Epidermal melanocyte (primary cell): Measurements from ENCODE around the gene SIGLEC1.
A peak's percentile ranks its signal among the peaks of the same experiment; 100 is the strongest.

Experiments used
- DNase-seq: peaks from one replicate; pipeline ENCODE4 v3.0.0; 2011; ENCODE audit warnings: low spot score; ENCODE audit not compliant: insufficient read length

Gene SIGLEC1

DNA sequence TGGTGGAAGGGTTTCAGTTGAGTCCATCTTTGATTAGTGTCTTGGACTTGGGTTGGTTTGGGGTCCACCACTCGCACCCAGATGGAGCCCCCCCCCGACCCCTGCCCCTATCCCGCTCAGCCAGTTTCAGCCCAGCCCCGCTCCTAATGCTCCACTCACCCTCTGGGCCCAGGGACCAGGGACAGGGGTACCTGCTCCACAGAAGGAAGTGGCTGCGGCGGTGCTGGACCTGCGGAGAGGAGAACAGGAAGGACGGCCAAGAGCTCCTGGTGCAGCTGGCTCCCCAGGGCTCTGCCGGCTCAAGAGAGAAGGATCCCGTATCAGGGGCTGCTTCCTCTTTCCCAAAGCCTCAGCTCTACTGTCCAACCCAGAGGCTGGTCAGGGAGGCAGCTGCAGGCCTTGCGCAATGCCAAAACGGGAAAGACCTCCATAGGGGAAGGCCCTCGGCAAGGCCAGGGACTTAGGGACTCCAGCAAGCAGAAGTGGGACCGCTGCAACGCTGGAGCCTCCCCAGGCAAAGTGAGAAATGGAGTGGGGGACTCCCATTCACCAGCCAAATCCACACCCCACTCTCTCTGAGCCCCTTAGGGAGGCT, at the start of gene SIGLEC1:
Gene SIGLEC1 (minus strand): TSS at position 322 of the 595 bp plus-strand sequence. CDS start 5,472 bp downstream, outside the sequence.
- no peak for DNase-seq

DNA sequence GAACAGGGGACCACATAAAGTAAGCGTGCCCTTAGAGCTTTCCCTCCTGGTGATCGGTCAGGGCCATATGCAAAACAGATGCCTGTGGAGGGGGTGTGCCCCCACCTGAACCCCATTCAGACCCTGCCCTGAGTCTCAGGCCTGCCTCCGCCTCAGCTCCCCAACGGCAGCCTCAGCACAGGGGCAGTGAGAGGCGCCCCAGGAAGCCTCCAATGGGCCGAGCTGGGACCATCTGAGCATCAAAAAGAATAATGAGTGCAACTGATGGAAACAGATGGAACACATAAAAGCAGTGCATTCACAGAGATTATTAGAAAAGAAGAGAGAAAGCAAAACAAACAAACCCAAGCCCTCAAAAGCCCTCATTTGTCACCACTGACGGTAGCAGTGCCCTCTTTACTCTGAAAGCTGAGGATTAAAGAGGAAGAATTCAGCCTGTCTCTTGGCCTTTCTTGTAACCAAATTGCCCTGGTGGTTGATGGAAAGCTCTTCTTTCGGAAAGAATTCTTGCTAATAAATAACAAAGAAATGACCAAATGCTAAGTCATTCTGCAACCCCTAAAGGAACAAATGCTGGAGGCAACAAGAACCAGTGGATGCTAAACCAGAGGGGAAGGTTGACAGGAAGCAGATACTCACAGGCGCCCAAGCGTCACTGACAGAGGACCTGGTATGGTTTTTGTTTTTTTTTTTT, 48.4 kb upstream of the SIGLEC1 start:
- no peak for DNase-seq

DNA sequence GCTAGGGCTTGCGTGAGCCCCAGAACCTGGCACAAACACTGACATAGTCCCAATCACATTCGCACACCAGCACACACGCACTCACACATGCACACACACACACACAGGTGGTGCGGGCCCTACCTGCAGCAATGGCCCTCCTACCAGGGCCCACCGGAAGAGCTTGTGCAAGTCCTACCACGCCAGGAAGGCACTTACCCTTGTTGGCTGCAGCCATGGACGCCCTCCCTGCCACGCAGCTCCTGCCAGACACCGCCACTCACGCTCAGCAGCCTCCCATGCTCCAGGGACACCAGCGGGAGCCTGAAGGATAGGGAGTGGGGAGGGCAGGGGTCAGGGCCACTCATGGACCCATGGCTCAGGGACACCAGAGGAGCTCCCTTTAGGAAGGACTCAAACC, 47.5 kb upstream of the SIGLEC1 start:
- no peak for DNase-seq

DNA sequence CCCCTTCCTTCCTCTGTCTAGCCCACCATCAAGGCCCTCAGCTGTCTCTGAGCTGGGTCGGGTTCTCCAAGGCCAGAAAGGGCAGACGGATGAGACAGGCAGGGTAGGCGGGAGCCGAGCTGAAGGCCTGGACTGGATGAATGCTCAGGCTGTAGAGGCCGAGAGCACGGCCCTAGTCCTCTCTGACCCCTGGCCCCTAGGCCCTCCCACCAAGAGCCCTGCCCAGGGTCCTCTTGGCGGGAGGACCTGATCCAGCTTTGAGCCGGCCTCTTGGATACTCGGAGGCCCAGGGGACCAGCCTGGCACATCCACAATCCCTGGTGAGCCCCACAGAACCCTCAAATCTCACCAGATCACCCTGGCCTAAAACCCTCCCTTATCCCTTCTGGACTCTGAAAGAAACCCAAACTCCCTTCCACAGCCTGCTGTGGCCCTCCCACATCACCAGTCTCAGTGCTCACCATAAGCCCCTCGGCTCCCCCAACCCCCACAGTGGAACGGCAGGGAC, 47.0 kb upstream of the SIGLEC1 start:
- no peak for DNase-seq

DNA sequence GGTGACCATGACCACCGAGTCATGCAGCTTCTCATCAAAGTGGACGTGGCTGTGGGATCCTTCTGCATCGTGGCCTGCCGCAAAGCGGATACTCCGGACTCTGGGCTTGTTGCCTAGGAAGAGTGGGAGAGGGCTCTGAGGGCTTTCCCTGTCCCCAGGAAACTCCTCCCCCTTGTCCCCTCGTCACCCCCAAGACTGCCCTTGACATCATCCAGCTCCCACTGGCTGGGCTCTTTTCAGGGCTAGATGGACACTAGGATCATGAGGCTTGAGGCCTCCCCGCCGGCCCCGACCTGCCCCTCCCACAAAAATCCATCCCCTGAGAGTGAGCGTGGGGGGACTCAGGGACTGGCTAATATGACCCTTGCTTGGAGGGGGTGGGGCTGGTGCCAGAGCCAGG, 46.2 kb upstream of the SIGLEC1 start:
- no peak for DNase-seq

DNA sequence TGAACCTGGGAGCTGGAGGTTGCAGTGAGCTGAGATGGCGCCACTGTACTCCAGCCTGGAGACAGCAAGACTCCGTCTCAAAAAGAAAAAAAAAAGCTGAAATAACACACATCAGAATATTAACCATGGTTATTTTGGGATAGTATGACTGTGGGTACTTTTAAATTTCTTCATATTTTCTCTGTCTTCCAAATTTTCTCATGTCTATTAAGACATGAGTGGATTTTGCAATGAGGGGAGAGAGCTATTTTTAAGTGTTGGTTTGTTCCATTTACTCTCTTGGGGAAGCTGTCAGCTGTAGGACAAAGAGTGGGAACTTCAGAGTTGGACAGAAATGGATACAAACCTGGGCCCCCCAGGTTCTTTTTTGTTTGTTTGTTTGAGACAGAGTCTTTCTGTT, 44.9 kb upstream of the SIGLEC1 start:
- DNase-seq, result no peak

DNA sequence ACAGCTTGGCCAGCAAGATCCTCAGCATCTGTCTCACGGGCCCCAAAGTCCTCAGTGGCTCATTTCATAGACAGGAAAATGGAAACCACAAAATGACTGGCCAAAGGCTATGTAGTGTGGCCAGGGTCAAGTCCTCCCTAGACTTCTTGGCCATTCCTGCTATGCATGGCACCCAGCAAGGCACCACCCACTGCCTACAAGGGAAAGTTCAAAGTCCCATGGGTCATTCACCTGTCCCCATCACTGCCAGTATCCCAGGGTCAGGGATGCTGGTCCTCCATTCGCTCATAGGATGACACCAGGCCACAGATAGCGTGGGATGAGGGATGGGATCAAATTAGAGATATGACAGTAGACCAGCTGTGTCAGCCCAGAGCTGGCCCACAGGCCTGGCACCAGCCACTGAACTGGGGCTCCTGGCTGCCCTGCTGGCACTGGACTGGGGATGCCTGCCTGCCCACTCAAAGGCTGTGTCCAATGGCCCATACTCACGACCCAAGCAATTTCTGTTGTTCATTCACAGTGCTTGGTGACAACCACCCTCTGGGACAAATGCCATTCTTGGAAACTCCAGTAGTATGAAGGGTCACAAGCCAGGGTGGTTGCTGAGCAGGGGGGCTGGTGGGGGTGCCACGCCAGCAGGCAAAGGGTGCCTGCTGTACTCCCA, 43.5 kb upstream of the SIGLEC1 start:
- no peak for DNase-seq

DNA sequence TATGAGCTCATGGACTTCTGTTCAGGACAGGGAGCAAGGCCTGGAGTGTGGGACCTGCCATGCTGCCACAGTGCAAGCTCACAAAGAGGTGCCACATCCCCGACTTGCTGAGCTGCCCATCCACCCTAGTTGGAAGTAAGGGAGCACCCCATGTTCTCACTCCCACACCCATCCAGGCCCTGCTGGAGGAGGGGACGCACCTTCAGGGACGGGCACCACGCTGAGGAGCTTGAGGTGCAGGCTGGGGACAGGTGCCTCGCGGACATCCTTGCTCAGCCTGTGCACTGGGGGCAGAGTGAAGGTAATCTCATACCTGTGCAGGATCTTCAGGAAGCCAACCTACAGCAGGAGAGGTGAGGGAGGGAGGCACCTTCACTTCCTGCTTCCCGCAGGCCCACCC, 42.9 kb upstream of the SIGLEC1 start:
- DNase-seq, result no peak

DNA sequence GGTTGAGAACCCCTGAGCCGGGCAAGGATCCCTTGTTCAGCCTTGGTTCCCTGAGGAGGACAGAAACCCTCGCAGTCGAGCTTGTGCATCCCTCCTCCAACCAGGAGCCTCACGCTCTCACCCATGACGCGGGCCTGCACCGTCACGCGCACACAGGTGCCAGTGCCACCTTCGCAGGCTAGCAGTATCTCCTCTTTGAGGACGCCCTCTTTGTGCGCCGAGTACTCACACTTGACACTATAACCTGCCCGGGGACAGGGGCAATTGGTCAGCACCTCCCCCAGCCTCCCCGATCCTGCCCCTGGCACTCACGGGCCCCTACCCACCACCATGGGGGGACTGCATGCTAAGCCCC, 41.9 kb upstream of the SIGLEC1 start:
- no peak for DNase-seq

DNA sequence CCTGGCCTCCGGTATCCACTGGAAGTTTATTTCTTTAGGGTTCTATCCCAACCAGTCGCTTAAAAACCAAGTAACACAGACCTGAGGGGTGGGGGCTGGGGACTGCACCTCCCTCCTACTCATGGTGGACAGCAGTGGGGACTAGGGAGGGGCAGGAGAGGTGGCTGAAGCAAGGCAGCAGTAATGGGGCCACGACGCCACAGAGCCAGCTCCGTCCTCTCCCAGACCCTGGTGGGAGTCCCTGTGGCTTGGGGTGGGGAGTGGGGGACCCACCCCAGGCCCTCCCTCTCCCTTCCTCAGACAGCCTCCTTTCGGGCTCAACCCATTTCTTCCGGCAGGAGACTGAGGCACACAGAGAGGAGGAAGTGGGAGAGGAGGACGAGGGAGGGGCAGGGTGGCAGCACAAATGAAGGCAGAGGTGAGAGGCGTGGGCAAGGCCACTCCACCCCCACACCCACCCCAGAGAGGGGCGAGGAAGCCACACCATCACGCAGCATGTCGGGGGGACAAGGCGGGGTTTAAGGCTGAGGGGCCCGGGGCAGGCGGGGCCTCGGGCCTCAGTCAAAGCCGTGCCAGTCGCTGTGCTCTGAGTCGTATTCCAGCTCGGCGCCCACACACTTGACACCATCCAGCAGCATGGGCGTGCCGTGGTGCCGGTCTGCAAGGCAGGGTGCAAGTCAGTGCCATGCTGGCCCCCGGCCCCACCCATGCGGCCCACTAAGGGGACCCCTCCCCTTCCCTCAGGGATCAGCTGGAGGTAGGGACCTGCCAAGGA, 41.3 kb upstream of the SIGLEC1 start:
- DNase-seq, result no peak

DNA sequence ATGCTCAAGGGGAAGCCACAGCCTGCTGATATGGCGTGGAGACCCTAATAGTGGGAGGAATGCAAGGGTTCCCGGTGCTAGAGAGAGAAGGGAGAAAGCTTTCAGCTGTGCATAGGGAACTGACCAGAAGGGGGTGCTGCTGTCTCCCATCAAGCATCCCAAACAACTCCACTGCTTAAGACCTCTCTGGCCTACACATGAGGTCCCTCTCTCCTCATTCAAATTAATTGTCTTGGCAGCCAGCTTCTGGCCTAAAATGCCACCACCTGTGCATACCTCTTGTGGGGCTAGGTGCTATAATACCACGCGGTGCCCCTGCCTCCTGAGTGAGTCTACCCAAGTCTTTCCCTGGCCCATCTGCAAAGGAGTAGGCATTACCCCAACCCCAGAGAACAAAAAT, 40.7 kb upstream of the SIGLEC1 start:
- DNase-seq, result peak; percentile 89

DNA sequence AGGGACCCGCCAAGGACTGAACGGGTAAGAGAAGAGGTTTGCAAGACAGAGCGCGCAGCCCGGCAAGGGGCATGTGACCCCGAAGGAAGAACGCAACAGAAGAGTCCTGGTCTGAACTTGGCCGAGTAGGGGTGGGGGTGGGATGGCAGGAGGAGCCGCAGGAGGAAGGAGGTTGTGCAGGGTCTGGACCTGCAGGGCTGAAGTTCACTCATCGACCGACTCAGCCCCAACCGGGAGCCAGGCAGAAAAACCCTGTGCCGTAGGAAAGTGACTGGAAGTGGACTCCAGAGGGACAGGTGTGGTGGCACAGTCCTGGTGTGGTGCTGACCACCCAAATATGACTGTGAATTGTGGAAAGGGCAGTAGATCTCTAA, 40.0 kb upstream of the SIGLEC1 start:
- no peak for DNase-seq

DNA sequence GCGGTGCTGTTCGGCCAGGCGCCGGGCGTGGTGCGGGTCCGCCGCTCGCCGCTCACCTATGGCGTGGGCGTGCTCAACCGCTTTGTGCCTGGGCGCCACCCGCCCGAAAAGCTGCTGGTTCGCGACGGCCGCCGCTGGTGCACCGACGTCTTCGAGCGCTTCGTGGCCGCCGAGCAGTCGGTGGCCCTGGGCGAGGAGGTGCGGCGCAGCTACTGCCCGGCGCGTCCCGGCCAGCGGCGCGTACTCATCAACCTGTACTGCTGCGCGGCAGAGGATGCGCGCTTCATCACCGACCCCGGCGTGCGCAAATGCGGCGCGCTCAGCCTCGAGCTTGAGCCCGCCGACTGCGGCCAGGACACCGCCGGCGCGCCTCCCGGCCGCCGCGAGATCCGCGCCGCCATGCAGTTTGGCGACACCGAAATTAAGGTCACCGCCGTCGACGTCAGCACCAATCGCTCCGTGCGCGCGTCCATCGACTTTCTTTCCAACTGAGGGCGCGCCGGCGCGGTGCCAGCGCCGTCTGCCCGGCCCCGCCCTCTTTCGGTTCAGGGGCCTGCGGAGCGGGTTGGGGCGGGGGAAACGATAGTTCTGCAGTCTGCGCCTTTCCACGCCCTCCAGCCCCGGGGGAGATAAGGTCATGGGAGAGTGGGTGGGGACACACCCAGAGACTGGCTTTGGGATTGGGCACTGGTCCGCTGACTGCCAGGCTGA, 39.4 kb upstream of the SIGLEC1 start:
- DNase-seq, result peak; percentile 86

DNA sequence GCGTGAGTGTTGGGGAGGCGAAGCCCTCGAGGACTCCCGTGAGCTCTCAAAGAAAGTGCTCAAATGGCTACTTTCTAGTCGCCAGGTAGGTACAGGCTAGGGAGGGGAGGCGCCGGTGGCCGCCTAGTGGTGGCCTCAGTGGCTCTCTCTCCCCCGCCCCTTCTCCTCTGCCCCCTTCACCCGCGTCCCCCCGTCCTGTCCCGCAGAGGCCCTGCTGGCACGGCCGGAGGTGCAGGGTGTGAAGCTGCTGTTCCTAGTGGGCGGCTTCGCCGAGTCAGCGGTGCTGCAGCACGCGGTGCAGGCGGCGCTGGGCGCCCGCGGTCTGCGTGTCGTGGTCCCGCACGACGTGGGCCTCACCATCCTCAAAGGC, 38.9 kb upstream of the SIGLEC1 start:
- no peak for DNase-seq

DNA sequence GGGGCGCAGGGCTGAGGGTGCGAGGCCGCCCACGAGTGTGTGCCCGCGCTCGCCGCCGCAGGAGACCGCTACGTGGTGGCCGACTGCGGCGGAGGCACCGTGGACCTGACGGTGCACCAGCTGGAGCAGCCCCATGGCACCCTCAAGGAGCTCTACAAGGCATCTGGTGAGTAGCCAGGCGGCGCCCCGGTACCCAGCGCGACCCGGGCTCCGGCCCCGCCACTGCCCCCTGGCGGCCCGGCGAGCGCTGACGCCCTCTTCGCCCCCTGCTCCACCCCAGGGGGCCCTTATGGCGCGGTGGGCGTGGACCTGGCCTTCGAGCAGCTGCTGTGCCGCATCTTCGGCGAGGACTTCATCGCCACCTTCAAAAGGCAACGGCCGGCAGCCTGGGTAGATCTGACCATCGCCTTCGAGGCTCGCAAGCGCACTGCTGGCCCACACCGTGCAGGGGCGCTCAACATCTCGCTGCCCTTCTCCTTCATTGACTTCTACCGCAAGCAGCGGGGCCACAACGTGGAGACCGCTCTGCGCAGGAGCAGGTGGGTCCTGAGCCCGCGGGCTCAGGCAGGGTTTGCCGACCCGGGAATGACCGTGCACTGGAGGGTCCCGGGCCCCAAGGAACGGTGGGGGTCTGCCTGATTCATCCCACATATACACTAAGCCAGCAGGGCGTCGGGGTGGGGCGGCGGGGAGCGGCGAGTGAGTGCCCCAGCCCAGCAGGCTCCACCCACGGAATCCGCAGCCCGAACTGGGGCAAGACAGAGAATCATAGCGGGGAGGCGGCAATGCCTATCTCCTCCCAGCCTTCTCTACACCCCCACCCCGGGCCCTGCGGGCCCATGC, 37.5 kb upstream of the SIGLEC1 start:
- peak; percentile 57 for DNase-seq

DNA sequence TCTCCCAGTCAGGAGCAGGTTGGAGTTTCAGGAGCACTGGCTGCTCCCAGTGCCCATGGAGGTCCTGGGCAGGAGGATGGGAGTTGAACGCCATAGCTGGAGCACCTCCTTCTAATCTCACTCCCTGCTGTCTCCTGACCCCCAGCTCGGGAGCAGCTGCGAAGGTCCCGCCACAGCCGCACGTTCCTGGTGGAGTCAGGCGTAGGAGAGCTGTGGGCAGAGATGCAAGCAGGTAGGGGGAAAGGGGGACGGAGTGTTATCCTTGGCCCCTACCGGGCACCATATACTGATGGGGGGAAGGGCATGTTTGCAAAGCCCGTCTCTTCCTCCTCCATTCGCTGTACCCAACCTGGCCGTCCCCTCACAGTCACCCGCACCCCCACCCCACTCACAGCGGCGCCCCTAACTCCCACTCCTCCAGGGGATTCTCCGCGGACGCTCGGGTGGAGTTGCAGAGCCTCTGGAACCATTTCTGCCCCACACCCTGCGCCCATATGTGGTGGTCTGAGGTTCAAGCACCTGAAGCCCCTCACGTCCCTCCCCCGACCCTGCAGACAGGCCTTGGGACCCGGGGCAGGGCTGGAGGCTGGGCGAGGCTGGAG, 36.8 kb upstream of the SIGLEC1 start:
- DNase-seq, result peak; percentile 11

DNA sequence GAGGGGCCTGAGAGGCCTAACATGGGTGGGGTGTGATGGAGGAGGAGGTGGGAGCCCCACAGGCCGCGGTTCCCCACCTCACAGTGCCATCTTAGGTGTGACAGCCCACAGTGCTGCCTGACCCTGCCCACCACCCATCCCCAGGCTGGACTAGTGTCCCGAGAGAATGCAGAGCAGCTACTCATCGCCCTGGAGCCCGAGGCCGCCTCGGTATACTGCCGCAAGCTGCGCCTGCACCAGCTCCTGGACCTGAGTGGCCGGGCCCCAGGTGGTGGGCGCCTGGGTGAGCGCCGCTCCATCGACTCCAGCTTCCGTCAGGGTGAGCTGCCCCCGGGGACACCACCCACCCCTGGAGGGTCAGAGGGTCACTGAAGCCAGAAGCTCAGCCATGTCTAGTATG, 35.7 kb upstream of the SIGLEC1 start:
- DNase-seq, result peak; percentile 10

DNA sequence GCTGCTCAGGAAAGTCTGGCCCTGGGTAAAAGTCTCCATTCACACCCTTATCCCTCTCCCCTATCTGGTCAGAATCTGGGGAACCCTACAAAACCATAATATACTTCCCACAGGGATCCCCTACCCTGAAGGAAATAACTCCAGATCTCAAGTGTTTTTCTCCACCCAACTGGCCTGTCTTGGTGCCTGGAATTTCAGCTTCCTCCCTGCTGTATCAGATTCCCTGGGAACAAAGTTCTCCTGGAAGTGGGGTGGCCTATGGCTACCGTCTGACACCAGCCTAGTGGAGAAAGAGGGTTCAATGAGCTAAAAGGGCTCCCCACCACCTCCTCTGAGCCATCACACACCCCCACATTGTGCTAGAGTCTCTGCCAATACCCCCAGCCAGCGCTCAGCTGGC, 35.1 kb upstream of the SIGLEC1 start:
- peak; percentile 3 for DNase-seq

DNA sequence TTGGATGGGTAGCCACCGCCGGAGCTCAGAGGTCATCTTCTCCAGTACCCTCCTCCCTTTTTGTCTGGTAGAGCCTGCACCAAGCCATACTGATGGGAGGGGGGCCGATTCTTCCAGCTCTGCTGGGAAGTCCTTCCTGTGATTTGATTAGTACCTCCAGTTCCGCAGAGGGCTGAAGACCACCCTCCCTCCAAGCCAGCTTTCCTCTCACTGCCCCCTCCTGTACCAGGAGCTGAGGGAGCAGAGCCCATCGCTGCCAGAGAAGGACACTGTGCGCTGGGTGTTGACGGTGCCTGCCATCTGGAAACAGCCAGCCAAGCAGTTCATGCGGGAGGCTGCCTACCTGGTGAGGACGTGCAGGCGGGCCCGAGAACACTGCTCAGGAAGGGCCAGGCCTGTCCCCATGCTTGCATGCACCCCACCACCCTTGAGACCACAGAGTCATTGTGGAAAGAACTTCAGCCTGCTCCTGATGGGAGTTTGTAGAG, 33.3 kb upstream of the SIGLEC1 start:
- no peak for DNase-seq
